ENCODE measurements around the gene ADAMTS17.
A peak's percentile ranks its signal among the peaks of the same experiment; 100 is the strongest.

ADAMTS17 gene

DNA sequence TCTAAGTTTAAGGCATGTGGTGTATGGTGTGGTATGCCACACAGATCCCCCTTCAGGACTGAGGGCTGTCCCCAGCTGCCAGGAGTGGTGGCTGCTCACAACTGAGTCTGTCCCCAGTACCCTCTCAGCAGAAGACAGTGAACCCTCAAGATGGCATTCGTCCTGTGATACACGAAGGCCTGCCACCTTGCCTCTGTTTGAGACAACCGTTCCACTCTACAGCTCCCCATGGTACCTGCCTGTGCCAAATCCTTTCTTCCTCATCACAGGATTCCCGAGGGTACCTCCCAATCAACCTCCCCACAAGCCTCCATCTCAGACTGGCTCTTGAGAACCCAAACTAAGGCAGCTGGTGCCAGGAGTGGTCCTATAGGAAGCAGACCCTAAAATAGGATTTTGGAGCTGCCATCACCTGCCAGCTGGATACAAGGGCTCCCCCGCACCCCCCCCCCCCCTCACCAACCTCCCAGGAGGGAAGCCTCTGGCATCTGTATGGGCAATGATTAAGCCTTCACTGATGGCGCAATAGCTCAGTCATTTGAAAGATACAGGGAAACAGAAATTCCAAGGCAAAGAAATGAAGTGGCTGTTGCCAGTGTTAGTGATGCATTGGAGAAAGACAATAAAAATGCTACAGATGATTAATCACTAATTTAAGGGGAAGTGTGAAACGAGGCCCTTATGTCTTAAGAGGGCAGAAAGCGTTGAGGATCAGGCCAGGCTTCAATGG lies 378.5 kb downstream of the ADAMTS17 start:
- peak; percentile 17 for DNase-seq

- DNase-seq = peak; percentile 31
Observed at GRCh38 chr15:99962006-99962561, 379.7 kb downstream of the ADAMTS17 start.

GRCh38 chr15:99961011-99961441 lies 380.7 kb downstream of the ADAMTS17 start:
- DNase-seq = peak; percentile 62

DNA sequence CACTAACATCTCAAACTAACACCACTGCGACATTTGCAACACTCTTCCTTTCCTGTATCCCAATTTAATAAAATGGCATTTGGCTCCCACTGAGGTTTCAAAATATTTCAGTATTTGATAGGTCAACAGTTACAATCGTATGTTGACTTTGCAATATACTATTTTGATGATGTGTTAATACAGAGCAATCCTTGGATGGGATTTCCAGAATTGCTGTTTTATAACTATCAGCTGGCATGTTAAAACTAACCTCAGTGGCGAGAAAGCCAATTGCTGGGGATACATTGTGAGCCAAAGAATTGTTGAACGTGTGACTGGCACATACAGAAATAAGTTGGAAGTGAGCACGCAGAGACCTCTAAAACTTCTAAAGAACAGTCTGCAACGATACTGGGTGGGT lies 382.4 kb downstream of the ADAMTS17 start:
- DNase-seq = no peak

GRCh38 chr15:99958426-99959097 lies 383.2 kb downstream of the ADAMTS17 start:
- DNase-seq = peak; percentile 36

GRCh38 chr15:99957642-99958013 lies 384.1 kb downstream of the ADAMTS17 start:
- no peak for DNase-seq

DNA sequence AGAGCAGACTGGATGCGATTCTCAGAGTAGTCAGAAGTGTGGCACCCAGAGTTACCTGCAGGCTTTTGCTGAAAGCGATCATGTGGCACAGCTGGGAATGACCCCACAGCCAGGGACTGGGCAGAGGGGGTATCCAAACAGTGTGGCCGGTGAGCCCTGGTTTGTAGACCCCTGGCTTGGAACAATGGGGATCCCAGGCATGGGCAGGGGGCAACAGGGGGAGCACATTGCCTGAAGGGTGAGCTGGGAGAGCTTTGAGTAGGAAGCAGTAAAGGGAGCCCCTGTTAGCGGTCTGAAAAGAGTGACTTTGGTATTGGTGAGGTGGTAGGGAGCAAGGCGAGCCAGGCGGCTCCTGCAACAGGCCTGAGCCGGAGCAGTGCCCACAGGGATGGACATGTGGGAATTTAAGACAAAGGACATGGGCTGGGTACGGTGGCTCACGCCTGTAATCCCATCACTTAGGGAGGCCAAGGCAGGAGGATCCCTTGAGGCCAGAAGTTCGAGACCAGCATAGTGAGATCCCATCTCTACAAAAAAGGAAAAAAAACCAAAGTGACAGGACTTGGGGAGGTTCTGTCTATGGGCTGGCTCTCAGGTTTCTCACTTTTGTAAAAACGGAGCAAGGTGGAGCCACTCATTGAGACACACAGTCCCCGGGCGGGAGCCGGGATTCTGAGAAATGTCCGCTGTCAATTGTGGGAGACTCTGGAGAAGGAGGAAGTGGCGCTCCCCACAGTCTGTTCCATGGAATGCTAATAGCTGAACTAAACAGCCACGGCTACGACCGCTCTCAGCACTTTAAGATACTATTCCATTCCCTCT lies 384.7 kb downstream of the ADAMTS17 start:
- DNase-seq = peak; percentile 53

DNA sequence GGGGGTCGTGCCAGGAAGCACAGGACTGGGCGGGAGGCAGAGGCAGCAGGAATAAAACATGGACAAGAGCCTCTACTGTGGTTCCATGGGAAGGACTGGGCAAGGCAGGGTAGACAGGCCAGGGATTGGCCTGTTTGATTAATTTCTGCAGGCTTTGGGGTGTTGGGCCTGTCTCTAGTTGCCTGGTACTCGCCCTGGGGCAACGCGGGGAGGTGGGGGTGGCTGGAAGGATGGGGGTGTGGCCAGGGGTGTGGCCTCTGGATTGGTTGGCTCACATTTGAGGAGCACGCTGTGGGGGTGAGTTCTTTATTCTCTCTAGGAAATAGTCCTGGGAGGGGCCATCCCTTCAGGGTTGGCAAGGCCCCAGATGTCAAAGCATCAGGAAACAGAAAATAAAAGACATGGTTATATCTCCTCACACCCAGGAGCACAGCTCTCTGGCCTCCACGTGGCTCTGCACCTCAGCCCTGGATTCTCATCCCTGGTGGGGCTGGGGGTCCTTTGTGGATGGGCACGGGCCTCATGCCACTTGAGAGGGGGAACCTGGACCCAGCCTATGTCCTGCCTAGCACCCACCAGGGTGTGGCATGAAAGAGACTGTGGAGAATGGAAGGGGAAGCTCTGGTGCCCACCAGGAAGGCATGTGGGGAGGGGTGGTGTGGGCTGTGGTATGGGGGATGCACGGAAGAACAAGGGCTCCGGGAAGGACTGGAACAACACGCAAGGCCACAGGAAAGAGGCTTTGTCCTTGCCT lies 385.6 kb downstream of the ADAMTS17 start:
- peak; percentile 52 for DNase-seq

DNA sequence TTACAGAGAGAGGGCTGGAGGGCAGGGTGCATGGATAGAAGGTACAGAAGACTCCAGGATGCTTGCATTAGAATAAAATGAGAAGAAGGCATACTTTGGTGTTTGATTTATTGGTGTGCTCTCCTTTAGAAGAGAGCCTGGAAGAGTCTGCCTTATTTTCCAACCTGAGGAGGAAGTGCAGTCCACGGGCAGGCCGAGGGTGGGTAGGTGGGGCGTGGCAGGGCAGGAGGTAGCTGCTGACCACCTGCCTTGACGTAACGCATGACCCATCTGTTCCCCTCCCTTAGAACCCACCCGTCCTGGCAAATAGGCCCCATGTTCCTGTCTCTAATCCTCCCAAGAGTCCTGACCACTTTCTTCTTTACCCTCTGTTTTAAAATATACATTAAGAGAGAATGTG lies 386.2 kb downstream of the ADAMTS17 start:
- peak; percentile 31 for DNase-seq

DNA sequence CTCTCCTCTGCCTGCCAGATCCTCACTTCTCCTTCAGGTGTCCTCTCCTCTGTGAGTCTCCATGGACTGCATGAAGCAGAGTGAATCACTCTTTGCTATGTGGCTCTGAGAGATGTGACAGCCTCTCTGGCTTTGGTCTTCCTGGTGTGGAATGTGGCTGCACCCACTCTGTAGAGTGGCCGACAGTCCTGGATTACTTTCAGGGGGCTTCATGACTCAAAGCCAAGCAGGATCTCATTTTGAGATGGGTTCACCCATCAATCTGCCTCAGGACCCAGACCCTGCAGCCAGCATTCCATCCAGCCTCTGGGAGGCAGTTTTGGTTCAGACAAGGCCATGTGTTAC lies 386.6 kb downstream of the ADAMTS17 start:
- no peak for DNase-seq

DNA sequence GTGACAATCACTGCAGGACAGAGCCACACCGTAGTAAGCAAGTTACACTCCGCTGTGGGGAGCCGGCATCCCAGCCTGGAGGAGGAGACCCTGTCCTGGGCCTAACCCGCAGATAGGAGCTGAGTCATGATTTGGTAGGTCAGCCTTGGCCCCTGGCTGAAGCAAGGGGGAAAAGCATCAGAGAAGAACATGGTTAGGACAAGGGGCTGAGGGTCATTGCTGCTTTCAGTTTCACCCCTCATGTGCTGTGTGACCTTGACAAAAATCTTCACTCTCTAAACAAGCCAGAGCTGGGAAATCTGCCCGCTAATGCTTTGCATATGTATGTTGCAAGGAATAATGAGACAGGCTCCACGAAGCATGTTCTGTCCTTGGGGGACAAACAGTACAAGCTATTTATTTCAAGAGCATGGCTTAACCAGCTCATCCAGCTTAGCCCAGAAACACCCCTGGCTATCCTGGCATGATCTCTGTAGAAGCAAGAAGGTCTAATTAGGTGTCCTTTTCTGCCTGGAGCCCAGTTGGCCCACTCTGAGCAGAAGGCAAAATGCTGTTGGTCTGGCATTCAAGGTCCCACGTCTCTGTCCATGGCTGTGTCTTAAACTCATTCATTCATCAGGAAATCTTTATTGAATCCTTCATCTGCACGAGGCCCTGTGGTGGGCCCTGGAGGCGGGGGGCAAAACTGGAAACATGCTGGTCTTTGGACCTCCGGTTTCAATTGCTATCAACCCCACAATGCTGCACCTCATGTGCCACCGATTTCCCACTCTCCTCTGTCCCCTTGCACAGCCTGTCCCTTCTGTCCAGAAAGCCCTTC lies 387.2 kb downstream of the ADAMTS17 start:
- DNase-seq = peak; percentile 43

- peak; percentile 14 for DNase-seq
Observed at GRCh38 chr15:99953886-99954285, 387.9 kb downstream of the ADAMTS17 start.

GRCh38 chr15:99951511-99951910 lies 390.3 kb downstream of the ADAMTS17 start:
- DNase-seq = no peak

GRCh38 chr15:99944131-99944530 lies 397.6 kb downstream of the ADAMTS17 start:
- no peak for DNase-seq

DNA sequence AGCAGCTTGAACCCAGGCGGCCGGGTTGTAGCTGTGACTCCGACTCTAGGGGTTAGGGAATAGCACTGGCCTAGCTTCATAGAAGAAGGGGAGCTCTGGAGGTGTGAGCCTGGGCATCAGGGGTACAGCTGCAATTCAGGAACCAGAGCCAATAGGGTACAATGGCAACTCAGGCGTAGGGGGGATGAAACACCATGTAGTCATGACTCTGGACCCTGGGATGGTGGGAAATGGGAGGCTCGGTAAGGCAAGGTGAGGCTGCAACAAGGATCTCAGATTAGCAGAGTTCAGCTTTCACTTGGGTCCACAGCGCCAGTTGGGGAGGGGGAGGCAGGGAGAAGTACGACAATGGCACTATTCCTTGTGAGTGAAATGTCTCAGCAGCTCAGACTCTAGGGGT lies 398.3 kb downstream of the ADAMTS17 start:
- DNase-seq = no peak

DNA sequence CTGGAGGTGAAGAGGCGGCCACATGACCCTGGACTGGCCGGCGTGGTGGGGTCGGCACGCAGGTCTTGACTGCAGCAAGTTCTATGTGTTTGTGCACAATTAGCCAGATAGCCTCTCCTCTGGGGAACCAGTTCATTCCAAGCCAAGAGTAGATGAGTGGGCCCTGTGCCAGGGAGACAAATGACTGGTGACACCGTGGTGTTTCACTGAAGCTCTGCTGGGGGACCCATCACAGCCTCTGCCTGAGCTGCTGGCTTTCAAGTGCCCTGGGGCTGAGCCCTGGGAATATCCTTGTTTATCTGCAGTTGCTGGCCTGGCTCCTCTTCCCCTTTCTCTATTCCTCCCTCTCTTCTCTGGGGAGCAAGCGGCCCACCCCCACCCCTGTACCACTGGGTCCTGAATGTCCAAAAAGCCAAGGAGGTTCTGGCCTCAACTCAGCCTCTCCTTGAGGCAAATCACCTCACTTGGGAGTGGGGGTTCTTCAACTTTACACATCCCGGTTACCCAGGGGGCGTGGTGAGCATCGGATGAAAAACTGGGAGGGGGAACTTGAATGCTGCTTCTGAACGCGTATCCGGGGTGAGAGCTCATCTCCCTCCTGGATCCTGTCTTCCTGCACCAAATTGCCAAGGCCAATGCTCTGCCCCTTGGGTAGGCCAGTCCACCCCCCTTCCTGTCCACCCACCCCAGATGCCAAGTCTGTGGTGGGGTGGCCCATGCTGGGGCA lies 408.9 kb downstream of the ADAMTS17 start:
- no peak for DNase-seq

- DNase-seq = no peak
Observed at GRCh38 chr15:99931703-99932603, 409.8 kb downstream of the ADAMTS17 start.

- DNase-seq = no peak
Observed at GRCh38 chr15:99930696-99931095, 411.1 kb downstream of the ADAMTS17 start.

- no peak for DNase-seq
Observed at GRCh38 chr15:99929266-99929665, 412.5 kb downstream of the ADAMTS17 start.

DNA sequence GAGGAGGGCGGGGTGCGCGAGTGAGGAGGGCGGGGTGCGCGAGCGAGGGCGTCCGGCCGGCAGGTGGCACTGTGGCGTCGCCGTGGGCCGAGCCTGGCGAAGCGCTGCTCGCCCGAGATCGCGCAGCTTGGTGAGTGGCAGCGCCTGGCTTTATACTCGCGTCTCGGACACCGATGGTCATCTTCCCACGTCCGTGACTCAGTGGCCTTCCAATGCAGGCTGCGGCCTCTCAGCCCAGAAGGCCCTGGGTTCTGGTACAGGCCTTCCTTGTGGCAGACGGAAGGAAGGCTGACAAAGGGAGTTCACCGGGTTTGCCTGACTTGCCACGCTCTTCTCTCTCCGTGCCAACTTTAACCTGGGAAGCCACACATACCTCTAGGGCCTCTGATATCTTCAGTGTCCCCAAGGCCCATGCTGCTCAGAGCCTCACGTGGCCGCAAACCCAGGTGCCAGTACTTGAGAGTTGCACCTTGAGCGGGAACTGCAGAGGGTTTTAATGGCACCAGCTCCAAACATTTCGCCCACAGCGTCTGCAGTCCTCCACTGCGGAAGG lies 413.3 kb downstream of the ADAMTS17 start:
- peak; percentile 96 for DNase-seq

Measured in activated effector memory CD4-positive, alpha-beta T cell treated with anti-CD3 and anti-CD28 coated beads, Interleukin-2, amount 50 U/mL, for 16 hours (primary cell).